Measurements from ENCODE around the gene WDR62.

GRCh38 chr19:36103842-36104552, 49.3 kb downstream of the WDR62 start:
- TF ChIP-seq CTCF (conservative IDR thresholded peaks at IDR 0.05; ENCODE audit: low read length) (no peak), EZH2phosphoT487 (IDR thresholded peaks at IDR 0.05; ENCODE audit: borderline replicate concordance) (no peak)
